Activated naive CD8-positive, alpha-beta T cell treated with anti-CD3 and anti-CD28 coated beads for 36 hours (primary cell): ENCODE data around the gene POLL. TPM values are rescaled to one million over a fixed set of nuclear protein-coding genes. Genes with fewer than 3 reads are reported as not detected.

Experiments used
- DNase-seq: peaks from one replicate; pipeline ENCODE4 v3.0.0; 2021
- H3K27ac Mint-ChIP-seq: one replicate; pipeline ENCODE4 v1.8.0; 2022; ENCODE audit warnings: mild to moderate bottlenecking, moderate library complexity, mixed read lengths
- H3K27me3 Mint-ChIP-seq: one replicate; pipeline ENCODE4 v1.8.0; 2022; ENCODE audit warnings: mild to moderate bottlenecking, mixed read lengths
- H3K36me3 Mint-ChIP-seq: one replicate; pipeline ENCODE4 v1.8.0; 2021; ENCODE audit warnings: mild to moderate bottlenecking, mixed read lengths
- H3K4me1 Mint-ChIP-seq: one replicate; pipeline ENCODE4 v1.8.0; 2021; ENCODE audit warnings: mixed read lengths
- H3K4me3 Mint-ChIP-seq: one replicate; pipeline ENCODE4 v1.8.0; 2022; ENCODE audit warnings: mild to moderate bottlenecking, moderate library complexity, mixed read lengths
- H3K9me3 Mint-ChIP-seq: one replicate; pipeline ENCODE4 v1.8.0; 2022; ENCODE audit warnings: mixed read lengths
- total RNA-seq, 2 experiments: library from RNA; stranded (reverse); gene quantifications; one replicate each; pipeline ENCODE4 v1.2.3, GENCODE V29; 2021

POLL gene
- total RNA-seq, 2 experiments from 2014 or later: 27.4 to 28.6 TPM

DNA sequence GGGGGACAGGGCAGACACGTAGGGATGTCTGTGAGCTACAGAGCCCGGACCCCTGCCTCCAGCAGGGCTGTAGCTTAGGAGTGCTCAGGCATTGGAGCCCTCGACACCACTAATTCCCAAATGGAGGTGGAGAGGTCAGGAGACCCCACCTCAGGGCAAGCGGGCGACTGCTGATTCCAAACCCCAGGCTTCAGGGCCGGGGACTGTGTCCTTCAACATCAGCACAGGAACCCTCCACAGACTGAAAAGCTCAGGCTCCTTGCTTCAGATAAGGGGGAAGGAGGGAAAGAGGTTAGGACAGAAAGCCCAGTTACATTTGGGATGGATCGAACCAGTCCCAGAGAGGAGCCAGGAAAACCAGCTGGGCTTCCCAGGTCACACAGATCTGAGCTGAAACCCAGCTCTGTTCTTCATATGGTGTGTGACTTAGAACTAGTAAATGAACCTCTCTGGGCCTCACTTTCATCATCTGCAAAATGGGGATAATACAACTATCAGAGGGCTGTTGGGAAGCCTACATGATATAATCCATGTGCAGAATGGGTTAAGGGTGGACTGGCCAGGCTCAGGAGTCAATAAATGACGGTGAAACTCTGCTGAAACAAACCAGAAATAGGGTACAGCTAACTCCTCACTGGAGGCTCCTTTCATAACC is 16.7 kb downstream of the POLL start:
- Mint-ChIP-seq H3K4me1 (peaks cover 8% of the 10 kb centered on the region), H3K27me3 (peaks cover 41% of the 10 kb centered on the region), H3K27ac (no peak overlapping the region), H3K9me3 (no peaks in the 10 kb centered on the region), H3K4me3 (no peak overlapping the region), H3K36me3 (no peaks in the 10 kb centered on the region)
- DNase-seq: no peak

DNA sequence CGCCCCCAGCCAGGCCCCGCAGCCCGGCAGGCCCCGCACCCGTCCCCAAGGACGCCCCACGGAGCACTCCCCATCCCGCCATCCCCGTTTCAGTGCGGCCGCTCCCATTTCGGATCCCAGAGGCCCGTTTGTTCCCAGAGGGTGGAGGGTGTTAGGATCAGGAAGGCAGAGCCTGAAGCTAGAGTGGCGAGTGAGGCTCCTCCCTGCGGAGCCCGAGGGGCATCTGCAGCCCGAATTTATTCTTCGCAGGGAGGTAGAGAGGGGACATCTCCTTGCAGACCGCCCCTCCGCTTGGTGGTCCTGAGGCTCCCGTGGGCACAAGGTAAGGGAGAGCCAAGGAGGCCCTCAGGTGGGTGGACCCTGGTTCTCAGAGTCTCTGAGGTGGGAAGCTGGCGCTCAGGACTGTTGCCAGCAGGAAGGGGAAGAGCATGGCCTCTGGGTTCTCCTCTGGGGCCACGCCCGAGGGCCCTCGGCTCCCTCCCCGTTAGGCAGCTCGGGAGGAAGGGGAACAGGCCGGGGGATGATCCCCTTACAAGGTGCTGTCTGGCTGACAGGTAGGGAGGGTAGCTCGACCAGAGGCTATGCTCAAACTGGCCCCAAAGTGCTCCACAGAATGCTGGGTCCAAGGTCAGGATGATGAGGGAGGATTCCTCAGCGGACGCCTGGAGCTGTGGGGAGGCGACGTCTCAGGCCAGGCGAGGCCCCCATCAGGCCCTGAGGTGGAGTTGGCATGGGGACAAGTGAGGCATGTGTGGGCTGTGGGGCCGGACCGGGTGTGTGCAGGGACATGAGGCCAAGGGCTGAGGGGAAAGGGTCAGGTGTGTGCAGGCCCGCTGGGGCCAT is 17.4 kb downstream of the POLL start:
- H3K4me3 Mint-ChIP-seq: peak overlapping the region; percentile 75
- no peaks in the 10 kb centered on the region for H3K36me3 Mint-ChIP-seq
- DNase-seq: no peak
- peaks cover 49% of the 10 kb centered on the region for H3K27me3 Mint-ChIP-seq
- H3K9me3 Mint-ChIP-seq: no peaks in the 10 kb centered on the region
- H3K4me1 Mint-ChIP-seq: peaks cover 10% of the 10 kb centered on the region
- H3K27ac Mint-ChIP-seq: no peak overlapping the region

DNA sequence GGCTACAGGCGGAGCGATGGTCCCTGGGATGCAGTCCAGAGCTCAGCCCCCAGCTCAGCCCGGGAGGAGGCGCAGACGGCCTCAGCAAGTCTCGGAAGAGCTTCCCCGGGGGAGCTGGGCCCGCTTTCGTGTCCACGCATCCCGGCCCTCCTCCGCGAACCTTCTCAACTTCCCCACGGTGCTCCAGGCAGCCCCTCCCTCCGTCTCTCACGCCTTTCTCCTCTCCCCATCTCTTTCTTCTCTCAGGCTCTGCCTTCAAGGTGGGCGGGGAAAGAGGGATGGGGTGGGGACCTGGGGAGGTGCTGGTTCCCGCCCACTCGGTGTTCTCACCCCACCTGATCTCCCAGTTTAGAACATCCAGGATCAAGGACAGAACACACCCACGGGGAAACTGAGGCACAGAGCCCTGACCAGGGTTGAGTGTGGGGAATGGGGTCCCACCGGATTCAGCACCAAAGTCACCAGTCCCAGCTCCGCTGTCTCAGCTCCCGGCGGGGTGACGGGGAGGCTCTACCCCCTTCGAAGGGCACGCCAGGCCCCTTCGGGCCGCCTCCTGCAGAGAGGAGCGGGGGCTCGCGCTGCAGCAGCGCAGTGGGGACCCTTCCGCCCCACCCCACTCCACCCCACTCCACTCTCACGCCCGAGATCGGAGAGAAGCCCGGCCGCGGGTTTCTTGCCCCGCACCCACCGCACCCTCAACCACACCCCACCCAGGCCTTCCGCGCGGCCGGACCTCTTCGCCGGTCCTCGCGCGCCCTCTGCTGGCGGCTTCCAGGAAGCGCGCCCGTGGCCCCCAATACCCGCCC is 18.2 kb downstream of the POLL start:
- peak overlapping the region; percentile 75 for H3K4me3 Mint-ChIP-seq
- no peak overlapping the region for H3K27ac Mint-ChIP-seq
- no peaks in the 10 kb centered on the region for H3K36me3 Mint-ChIP-seq
- no peaks in the 10 kb centered on the region for H3K9me3 Mint-ChIP-seq
- peaks cover 57% of the 10 kb centered on the region for H3K27me3 Mint-ChIP-seq
- peak; percentile 85 for DNase-seq
- peaks cover 10% of the 10 kb centered on the region for H3K4me1 Mint-ChIP-seq

DNA sequence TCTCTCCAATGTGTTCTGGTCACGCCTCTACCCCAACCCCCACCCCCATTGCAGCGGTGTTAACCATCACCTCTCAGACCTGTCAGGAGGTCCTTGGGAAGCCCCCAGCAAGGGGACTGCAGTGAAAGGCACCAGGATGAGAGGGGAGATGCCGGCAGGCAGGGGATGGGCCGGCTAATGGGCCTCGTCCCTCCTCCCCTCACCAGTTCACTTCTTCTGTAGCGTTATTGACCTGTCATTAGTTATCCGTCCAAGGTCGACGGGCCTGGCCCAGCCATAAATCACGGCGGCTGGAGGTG is 18.8 kb downstream of the POLL start:
- H3K4me1 Mint-ChIP-seq: peaks cover 10% of the 10 kb centered on the region
- no peak for DNase-seq
- no peaks in the 10 kb centered on the region for H3K9me3 Mint-ChIP-seq
- H3K27ac Mint-ChIP-seq: no peak overlapping the region
- H3K36me3 Mint-ChIP-seq: no peaks in the 10 kb centered on the region
- H3K4me3 Mint-ChIP-seq: peak overlapping the region; percentile 75
- H3K27me3 Mint-ChIP-seq: peaks cover 59% of the 10 kb centered on the region

DNA sequence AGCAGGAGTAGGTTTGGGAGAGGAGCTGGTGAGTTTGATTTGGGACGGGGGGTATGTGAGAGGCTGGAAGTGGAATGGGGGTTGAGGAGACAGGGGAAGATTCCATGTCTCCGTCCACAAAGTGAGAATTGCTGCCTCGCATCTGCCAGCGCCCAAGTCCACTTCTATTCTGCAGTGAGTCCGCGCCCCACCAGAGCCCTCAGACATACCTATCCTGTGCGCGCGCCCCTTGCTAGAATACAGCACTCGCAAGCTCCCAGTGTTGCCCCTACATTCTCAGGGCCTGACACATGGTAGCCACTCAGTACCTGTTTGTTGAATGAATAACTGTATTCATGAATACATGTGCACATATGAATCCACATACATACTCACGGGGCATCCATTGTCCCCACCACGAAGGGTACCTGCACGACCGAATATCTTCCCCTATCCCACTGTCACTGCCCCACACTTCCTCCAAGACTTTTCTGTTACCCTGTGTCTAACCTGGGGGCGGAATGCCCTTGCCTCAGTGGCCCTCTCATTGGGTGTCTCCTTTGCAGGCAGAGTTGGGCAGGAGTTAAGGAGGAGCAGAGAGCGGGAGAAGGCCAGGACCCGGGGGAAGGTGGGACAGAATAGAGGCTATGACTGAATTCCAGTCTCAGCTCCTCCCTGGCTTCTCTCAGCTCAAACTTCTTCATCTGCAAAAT is 19.9 kb downstream of the POLL start:
- H3K9me3 Mint-ChIP-seq: no peaks in the 10 kb centered on the region
- H3K36me3 Mint-ChIP-seq: no peaks in the 10 kb centered on the region
- H3K27ac Mint-ChIP-seq: no peak overlapping the region
- peaks cover 10% of the 10 kb centered on the region for H3K4me1 Mint-ChIP-seq
- DNase-seq: no peak
- H3K4me3 Mint-ChIP-seq: peak overlapping the region; percentile 22
- H3K27me3 Mint-ChIP-seq: peaks cover 64% of the 10 kb centered on the region

DNA sequence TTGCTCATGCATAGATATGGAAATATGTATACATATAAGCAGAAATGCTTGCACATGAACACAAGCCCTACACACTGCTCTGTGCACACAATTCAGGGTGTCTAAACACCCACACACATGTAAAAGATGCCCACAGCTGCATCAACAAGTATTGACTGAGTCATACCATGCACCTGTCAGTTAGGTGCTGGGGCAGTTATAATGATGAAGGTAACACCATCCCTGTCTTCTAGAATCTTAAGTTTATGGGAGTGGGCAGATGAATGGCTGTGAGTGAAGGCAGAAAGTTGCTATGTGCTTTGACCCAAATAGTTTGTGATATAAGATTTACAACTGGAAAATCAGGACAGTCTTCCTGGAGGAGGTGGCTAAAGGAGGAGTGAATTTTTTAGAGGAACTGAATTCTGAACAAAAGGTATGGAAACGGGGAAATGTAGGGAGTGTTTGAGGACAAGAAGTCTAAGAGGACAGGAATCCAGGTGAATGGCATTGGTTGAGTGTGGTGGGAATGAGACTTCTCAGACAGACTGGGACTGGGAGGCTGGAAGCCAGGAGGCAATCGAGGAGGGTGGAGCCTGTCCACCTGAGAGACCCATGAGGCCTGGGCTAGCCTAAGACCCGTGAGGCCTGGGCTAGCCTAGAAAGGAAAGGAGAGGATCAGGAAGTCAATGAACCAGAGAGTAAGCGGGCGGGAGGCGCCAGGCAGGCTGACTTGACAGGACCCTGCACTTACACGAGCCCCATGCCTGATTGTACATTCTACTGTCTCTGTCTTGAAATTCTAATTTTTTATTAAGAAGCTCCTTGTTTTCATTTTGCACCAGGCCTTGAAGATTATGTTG is 20.7 kb downstream of the POLL start:
- DNase-seq: no peak
- H3K27ac Mint-ChIP-seq: no peak overlapping the region
- H3K4me3 Mint-ChIP-seq: no peak overlapping the region
- H3K9me3 Mint-ChIP-seq: no peaks in the 10 kb centered on the region
- peaks cover 64% of the 10 kb centered on the region for H3K27me3 Mint-ChIP-seq
- H3K4me1 Mint-ChIP-seq: peaks cover 10% of the 10 kb centered on the region
- H3K36me3 Mint-ChIP-seq: no peaks in the 10 kb centered on the region

DNA sequence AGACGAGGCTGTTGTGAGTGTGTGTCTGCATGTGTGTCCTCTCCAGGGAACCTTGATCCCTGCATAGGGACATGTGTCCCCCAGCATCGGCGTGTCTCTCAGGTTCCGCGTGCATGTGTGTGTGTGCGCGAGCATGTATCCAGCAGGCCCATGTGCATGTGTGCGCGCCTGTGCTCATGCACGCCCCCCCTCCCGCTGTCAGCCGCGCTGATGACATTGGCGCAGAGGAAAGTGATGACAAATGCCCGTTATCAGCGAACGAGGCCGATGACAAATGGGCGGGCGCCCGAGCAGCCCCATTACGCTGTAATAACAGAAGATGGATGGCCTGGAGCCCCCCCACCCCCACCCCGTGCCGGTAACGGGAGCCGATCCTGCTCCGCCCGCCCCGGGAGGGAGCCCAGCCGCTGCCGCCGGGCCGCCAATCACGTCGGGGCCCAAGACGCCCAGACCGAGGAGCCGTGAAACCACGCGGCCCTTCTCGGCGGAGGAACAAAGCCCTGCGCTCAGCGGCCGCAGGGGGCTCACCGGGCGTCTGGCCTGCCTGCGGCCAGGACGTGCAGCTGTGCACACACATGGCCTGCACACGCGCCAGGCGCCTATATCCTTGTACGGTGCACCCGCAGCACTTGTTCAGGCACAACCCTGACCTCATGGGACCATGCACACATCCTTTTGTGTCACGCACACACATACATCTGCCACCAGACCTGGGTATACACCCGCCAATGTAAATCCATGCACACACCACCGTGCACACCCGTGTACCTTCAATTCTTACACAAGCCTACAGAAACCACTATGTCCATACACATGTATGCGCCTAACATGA is 21.5 kb downstream of the POLL start:
- Mint-ChIP-seq H3K36me3 (no peaks in the 10 kb centered on the region), H3K9me3 (no peaks in the 10 kb centered on the region), H3K4me3 (no peak overlapping the region), H3K4me1 (peaks cover 10% of the 10 kb centered on the region), H3K27me3 (peaks cover 64% of the 10 kb centered on the region), H3K27ac (no peak overlapping the region)
- peak; percentile 21 for DNase-seq

DNA sequence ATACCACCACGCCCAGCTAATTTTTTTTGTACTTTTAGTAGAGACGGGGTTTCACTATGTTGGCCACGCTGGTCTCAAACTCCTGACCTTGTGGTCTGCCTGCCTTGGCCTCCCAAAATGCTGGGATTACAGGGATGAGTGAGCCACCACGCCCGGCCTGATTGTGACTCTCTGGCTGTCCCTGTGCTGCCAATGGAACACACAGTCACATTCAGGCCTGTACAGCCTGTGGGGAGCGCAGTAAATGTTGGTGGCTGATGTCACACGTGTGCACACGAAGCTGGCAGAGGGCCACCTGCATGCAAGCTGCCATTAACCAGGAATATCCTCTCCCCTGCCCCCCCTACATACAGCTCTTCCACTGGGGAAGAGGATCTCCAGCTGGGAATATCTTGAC is 22.1 kb downstream of the POLL start:
- DNase-seq: no peak
- H3K9me3 Mint-ChIP-seq: no peaks in the 10 kb centered on the region
- H3K27me3 Mint-ChIP-seq: peaks cover 61% of the 10 kb centered on the region
- no peak overlapping the region for H3K4me3 Mint-ChIP-seq
- no peaks in the 10 kb centered on the region for H3K36me3 Mint-ChIP-seq
- H3K4me1 Mint-ChIP-seq: peaks cover 10% of the 10 kb centered on the region
- no peak overlapping the region for H3K27ac Mint-ChIP-seq

DNA sequence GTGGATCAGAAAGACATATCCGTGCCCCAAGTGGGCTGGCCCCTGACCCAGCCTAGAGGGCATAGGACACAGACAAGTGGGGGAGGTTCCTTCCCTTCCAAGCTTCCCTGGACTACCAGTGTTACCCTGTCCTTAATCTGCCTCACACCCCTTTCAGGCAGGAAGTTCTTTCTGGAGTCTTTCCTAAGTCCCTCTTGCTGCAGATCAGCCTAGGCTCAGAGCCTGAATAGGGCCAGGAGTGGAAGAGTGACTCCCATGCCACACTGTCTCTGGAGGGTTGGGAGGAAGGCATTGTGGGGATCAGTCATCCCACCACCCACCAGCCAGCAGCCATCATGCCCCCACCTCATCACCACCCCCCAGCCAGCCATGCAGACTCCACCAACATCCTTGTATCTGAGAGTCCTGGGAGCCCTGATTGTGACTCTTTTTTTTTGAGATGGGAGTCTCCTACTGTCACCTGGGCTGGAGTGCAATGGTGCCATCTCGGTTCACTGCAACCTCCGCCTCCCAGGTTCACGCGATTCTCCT is 22.6 kb downstream of the POLL start:
- no peak overlapping the region for H3K4me3 Mint-ChIP-seq
- no peaks in the 10 kb centered on the region for H3K9me3 Mint-ChIP-seq
- peaks cover 10% of the 10 kb centered on the region for H3K4me1 Mint-ChIP-seq
- no peak overlapping the region for H3K27ac Mint-ChIP-seq
- H3K36me3 Mint-ChIP-seq: no peaks in the 10 kb centered on the region
- H3K27me3 Mint-ChIP-seq: peaks cover 57% of the 10 kb centered on the region
- no peak for DNase-seq

DNA sequence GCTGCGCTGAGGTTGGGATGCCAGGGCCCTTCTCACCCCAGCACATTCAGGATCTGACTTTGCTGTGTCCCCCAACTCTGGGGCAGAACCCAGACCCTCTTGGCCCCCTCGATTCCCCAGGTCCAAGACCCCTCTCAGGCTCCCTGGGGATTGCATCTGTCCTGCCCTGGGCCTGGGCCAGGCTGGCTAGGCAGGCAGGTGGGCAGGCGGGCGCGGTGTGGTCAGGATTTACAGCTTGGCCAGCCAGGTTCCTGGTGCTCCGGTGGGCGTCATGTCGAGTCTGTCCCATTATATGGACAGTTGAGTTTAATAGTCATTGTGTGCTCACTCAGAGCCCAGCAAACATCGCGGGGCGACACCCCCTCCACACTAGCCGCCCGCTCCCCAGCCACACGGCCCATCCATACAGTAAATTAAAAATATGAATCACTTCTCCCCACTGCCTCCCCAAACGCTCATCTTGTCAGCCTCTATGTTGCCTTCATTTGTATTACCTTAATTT is 23.5 kb downstream of the POLL start:
- H3K9me3 Mint-ChIP-seq: no peaks in the 10 kb centered on the region
- DNase-seq: no peak
- no peak overlapping the region for H3K4me3 Mint-ChIP-seq
- H3K36me3 Mint-ChIP-seq: no peaks in the 10 kb centered on the region
- H3K27ac Mint-ChIP-seq: no peak overlapping the region
- peaks cover 7% of the 10 kb centered on the region for H3K4me1 Mint-ChIP-seq
- H3K27me3 Mint-ChIP-seq: peaks cover 53% of the 10 kb centered on the region

DNA sequence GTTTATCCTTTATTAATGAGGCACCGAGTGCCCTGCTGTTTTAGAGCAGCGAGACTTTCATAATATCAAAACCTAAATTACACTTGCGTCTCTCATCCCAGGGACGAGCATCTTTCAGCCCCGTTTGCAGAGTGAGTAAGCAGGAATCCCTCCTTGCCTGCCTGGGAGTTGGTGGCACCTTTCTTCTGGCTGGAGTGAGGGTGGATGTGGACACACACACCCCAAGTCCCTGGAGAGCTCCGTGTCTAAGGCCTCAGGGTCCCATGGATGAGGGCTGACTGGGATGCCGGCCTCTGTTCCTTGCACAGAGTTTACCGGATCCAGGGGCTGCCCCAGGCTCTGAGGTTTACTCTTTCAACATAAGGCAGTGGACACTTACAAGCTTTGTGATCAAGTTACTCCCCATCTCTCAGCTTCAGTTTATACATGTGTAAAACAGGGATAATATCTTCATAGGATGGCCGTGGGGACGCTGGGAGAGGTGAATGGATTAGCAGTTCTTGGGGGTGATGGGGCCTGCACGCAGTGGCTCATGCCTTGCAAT is 24.5 kb downstream of the POLL start:
- H3K27ac Mint-ChIP-seq: no peak overlapping the region
- H3K9me3 Mint-ChIP-seq: no peaks in the 10 kb centered on the region
- no peaks in the 10 kb centered on the region for H3K36me3 Mint-ChIP-seq
- no peak for DNase-seq
- H3K27me3 Mint-ChIP-seq: peaks cover 43% of the 10 kb centered on the region
- peaks cover 9% of the 10 kb centered on the region for H3K4me1 Mint-ChIP-seq
- no peak overlapping the region for H3K4me3 Mint-ChIP-seq

DNA sequence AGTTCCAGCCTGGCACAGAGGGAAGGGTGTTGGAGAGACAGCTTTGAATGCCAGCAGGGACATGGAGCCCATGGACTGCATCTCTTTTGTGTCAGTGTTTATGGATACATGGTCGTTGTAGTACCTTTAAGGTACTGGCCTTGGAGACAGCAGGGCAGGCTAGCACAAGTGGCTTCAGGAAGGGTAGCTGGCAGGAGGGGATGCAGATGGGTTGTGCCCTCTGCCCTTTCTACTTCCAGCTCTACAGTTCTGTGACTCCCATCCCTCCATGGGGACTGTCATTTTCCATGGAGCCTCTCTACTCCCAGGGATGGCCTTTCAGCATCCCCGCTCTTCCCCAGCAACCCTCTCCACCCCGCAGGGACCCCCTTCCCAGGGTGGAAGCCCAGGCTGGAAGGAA is 25.1 kb downstream of the POLL start:
- no peaks in the 10 kb centered on the region for H3K36me3 Mint-ChIP-seq
- peaks cover 37% of the 10 kb centered on the region for H3K27me3 Mint-ChIP-seq
- no peaks in the 10 kb centered on the region for H3K9me3 Mint-ChIP-seq
- H3K4me1 Mint-ChIP-seq: peaks cover 8% of the 10 kb centered on the region
- DNase-seq: no peak
- H3K27ac Mint-ChIP-seq: no peak overlapping the region
- no peak overlapping the region for H3K4me3 Mint-ChIP-seq

DNA sequence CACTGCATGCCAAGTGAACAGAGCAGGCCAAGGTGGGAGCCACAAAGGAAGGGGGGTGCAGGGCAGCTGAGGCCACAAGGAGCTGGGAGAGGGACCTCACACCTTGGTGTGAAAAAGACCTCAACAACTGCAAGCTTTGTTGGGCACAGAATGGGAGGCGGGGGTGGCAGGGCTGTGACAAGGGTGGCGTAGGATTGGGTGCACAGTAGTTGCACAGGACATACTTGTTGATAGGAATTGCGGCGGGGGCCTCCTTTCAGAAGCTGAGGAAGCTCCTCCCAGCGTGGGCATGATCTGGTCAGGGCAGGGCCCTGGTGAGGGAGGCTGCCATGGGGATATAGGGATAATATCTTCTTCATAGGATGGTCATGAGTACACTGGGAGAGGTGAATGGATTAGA is 25.8 kb downstream of the POLL start:
- H3K4me3 Mint-ChIP-seq: no peak overlapping the region
- no peak overlapping the region for H3K27ac Mint-ChIP-seq
- H3K4me1 Mint-ChIP-seq: peaks cover 10% of the 10 kb centered on the region
- no peaks in the 10 kb centered on the region for H3K36me3 Mint-ChIP-seq
- peaks cover 30% of the 10 kb centered on the region for H3K27me3 Mint-ChIP-seq
- no peak for DNase-seq
- no peaks in the 10 kb centered on the region for H3K9me3 Mint-ChIP-seq
